SK-N-MC (cell line): Measurements from ENCODE around the gene HPCAL1.

ENCODE experiments used
- DNase-seq: peaks from one replicate; pipeline ENCODE4 v3.0.0-alpha.2; 2011; ENCODE audit warnings: low read depth, low spot score
- H3K27ac ChIP-seq: fragments of 200-600 bp; sonication (generic); 2 replicates; pipeline ENCODE4 v1.5.1; 2016; ENCODE audit warnings: mixed run types
- H3K36me3 ChIP-seq: fragments of 200-600 bp; sonication (generic); 2 replicates; pipeline ENCODE4 v1.6.1; 2017; ENCODE audit warnings: antibody characterized with exemption, low read length, mixed read lengths; ENCODE audit not compliant: insufficient read depth
- H3K4me3 ChIP-seq: fragments of 200-600 bp; sonication (generic); 2 replicates; pipeline ENCODE4 v1.5.1; 2016
- H3K9ac ChIP-seq: fragments of 200-600 bp; sonication (generic); 2 replicates; pipeline ENCODE4 v1.8.0; 2017; ENCODE audit warnings: mixed run types, mixed read lengths; ENCODE audit not compliant: insufficient read length
- H3K9me3 ChIP-seq: fragments of 200-600 bp; sonication (generic); 2 replicates; pipeline ENCODE4 v1.6.1; 2017; ENCODE audit warnings: low read depth, mild to moderate bottlenecking, antibody characterized with exemption, low read length, moderate library complexity, mixed read lengths
- EZH2 ChIP-seq: fragments of 200-600 bp; sonication (generic); IDR thresholded peaks from one replicate; pipeline ENCODE4 v1.6.1; 2017; ENCODE audit warnings: antibody characterized with exemption
- FOXP2 ChIP-seq: optimal IDR thresholded peaks from 2 replicates; pipeline ENCODE3; 2011; ENCODE audit warnings: mild to moderate bottlenecking, moderate library complexity; ENCODE audit not compliant: insufficient read depth; ENCODE audit errors: extremely low read length, control extremely low read depth
- POLR2AphosphoS5 ChIP-seq: IDR thresholded peaks from 2 replicates; pipeline ENCODE4 v1.6.1; 2012; ENCODE audit warnings: mild to moderate bottlenecking, low read depth, low read length, borderline replicate concordance

HPCAL1 gene

GRCh38 chr2:10432311-10433181 is 129.8 kb downstream of the HPCAL1 start:
- Histone ChIP-seq H3K4me3 (no peak overlapping the region), H3K36me3 (no peaks in the 10 kb centered on the region), H3K9me3 (no peaks in the 10 kb centered on the region), H3K9ac (no peak overlapping the region), H3K27ac (no peak overlapping the region)
- DNase-seq: no peak
- TF ChIP-seq EZH2 (no peak), FOXP2 (no peak), POLR2AphosphoS5 (no peak)

DNA sequence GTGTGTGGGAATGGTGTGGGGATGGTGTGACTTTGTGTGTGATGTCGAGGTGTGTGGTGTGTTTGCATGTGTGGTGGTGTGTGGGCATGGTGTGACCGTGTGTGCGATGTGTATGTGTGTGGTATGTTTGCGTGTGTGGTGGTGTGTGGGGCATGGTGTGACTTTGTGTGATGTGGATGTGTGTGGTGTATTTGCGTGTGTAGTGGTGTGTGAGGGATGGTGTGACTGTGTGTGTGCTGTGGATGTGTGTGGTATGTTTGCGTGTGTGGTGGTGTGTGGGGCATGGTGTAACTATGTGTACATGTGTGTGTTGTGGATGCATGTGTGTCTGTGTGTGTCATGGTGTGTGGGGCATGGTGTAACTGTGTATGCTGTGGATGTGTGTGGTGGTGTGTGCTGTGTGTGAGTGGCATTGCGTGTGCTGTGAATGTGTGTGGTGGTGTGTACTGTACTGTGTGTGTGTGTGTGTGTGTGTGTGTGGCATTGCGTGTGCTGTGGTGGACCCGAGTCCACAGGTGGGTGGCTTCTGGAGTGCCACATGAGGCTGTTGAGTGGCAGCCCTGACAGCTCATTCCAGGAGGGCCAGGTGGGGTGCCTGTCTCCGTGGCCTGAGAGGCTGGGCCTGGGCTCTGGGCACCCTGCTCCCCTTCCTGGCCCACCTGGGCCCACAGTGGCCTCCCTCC is 130.7 kb downstream of the HPCAL1 start:
- no peak overlapping the region for H3K9ac ChIP-seq
- H3K36me3 ChIP-seq: peaks cover 2% of the 10 kb centered on the region
- no peak overlapping the region for H3K27ac ChIP-seq
- DNase-seq: no peak
- H3K4me3 ChIP-seq: no peak overlapping the region
- H3K9me3 ChIP-seq: no peaks in the 10 kb centered on the region
- TF ChIP-seq POLR2AphosphoS5 (no peak), FOXP2 (no peak), EZH2 (no peak)

GRCh38 chr2:10433947-10434885 is 131.5 kb downstream of the HPCAL1 start:
- DNase-seq: no peak
- no peaks in the 10 kb centered on the region for H3K9me3 ChIP-seq
- TF ChIP-seq POLR2AphosphoS5 (no peak), EZH2 (no peak), FOXP2 (no peak)
- no peak overlapping the region for H3K27ac ChIP-seq
- H3K36me3 ChIP-seq: peaks cover 8% of the 10 kb centered on the region
- no peak overlapping the region for H3K9ac ChIP-seq
- H3K4me3 ChIP-seq: no peak overlapping the region

GRCh38 chr2:10434886-10435819 is 132.4 kb downstream of the HPCAL1 start:
- H3K36me3 ChIP-seq: peaks cover 17% of the 10 kb centered on the region
- no peaks in the 10 kb centered on the region for H3K9me3 ChIP-seq
- no peak overlapping the region for H3K4me3 ChIP-seq
- DNase-seq: no peak
- H3K27ac ChIP-seq: no peak overlapping the region
- TF ChIP-seq FOXP2 (no peak), EZH2 (no peak)
- no peak overlapping the region for H3K9ac ChIP-seq

GRCh38 chr2:10435820-10436204 is 133.1 kb downstream of the HPCAL1 start:
- Histone ChIP-seq H3K9ac (no peak overlapping the region), H3K36me3 (peaks cover 24% of the 10 kb centered on the region), H3K9me3 (no peaks in the 10 kb centered on the region), H3K27ac (no peak overlapping the region), H3K4me3 (no peak overlapping the region)
- DNase-seq: no peak
- no peak for TF ChIP-seq FOXP2
- TF ChIP-seq POLR2AphosphoS5: no peak
- TF ChIP-seq EZH2: no peak

DNA sequence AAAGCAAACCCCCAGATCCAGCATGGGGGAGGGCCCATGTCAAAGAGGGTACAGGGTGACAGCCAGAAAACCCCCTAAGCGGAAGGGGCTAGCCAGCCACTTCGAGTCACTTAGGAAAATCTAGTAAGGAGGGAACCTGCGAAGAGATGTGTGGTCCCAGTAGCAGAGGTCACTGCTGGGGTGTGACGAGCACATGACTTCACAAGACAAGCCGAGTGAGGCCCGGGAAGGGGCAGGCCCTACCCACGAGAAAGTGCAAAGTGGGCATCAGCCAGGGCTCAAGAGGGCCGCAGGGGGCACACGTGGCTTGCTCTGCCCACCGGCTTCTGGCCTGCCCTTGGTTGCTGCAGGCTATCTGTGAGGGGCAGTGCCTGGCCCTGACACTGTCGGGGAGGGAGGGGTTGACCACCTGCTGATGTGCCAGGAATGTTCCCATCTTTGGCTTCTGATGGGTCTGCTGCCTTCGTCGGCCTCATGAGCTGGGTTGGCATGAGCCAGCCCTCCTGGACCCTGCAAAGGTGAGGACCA is 133.9 kb downstream of the HPCAL1 start:
- Histone ChIP-seq H3K9me3 (no peaks in the 10 kb centered on the region), H3K4me3 (no peak overlapping the region), H3K36me3 (peaks cover 32% of the 10 kb centered on the region), H3K9ac (no peak overlapping the region), H3K27ac (no peak overlapping the region)
- no peak for TF ChIP-seq FOXP2
- TF ChIP-seq EZH2: no peak
- TF ChIP-seq POLR2AphosphoS5: no peak
- no peak for DNase-seq

DNA sequence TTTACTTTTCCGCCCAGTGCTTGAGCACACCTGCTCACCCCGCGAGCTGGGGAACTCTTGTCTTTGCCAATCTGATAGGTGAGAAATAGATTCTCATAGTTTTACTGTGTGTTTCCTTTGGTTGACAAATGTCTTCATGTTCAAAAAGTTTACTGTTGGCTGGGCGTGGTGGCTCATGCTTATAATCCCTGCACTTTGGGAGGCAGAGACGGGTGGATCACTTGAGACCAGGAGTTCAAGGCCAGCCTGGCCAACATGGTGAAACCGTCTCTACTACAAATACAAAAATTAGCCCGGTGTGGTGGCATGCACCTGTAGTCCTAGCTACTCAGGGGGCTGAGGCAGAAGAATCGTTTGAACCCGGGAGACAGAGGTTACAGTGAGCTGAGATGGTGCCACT is 135.1 kb downstream of the HPCAL1 start:
- Histone ChIP-seq H3K9ac (no peak overlapping the region), H3K4me3 (no peak overlapping the region), H3K36me3 (peaks cover 44% of the 10 kb centered on the region), H3K9me3 (no peaks in the 10 kb centered on the region), H3K27ac (peak overlapping the region; percentile 61; the same call in 1 of the 2 replicates)
- TF ChIP-seq EZH2 (no peak), POLR2AphosphoS5 (no peak), FOXP2 (no peak)
- no peak for DNase-seq
